GM18861 (cell line): ENCODE measurements around the gene SLC35E4.
"Not testable (repeated sequence)": the region's sequence is repeated elsewhere in the genome, so short reads cannot be mapped to it uniquely, and the experiment has no call there.

ENCODE experiments used
- ATAC-seq: cut with Tn5 transposase; IDR thresholded peaks from one replicate; pipeline ENCODE4 v1.9.1; 2021; ENCODE audit not compliant: unreplicated experiment

SLC35E4 gene

GRCh38 chr22:30635273-30636225 is at the start of gene SLC35E4:
Gene SLC35E4 (plus strand): TSS chr22:30635781. CDS start chr22:30636451, 670 bp downstream.
- ATAC-seq: peak; percentile 35

GRCh38 chr22:30586414-30586813 is 49.2 kb upstream of the SLC35E4 start:
- no peak for ATAC-seq

GRCh38 chr22:30591191-30591587 is 44.4 kb upstream of the SLC35E4 start:
- ATAC-seq: no peak

GRCh38 chr22:30591588-30592359 is 43.8 kb upstream of the SLC35E4 start, which contains the start of gene PES1:
Gene PES1 (minus strand): TSS chr22:30591910. CDS start chr22:30591833, 77 bp downstream.
- peak; percentile 84 for ATAC-seq

- not testable (repeated sequence) for ATAC-seq
Measured at GRCh38 chr22:30592360-30592713, 43.2 kb upstream of the SLC35E4 start.

- ATAC-seq: no peak
Measured at GRCh38 chr22:30596199-30596598, 39.4 kb upstream of the SLC35E4 start.

- no peak for ATAC-seq
Measured at GRCh38 chr22:30596886-30597285, 38.7 kb upstream of the SLC35E4 start.

- no peak for ATAC-seq
Measured at GRCh38 chr22:30598986-30599385, 36.6 kb upstream of the SLC35E4 start.

GRCh38 chr22:30600921-30601320 is 34.7 kb upstream of the SLC35E4 start:
- no peak for ATAC-seq

GRCh38 chr22:30601464-30601863 is 34.1 kb upstream of the SLC35E4 start:
- ATAC-seq: no peak

GRCh38 chr22:30602049-30602448 is 33.5 kb upstream of the SLC35E4 start:
- no peak for ATAC-seq

GRCh38 chr22:30603801-30604200 is 31.8 kb upstream of the SLC35E4 start:
- no peak for ATAC-seq

GRCh38 chr22:30604723-30605122 is 30.9 kb upstream of the SLC35E4 start:
- no peak for ATAC-seq

GRCh38 chr22:30605449-30606110 is 30.0 kb upstream of the SLC35E4 start:
- no peak for ATAC-seq

GRCh38 chr22:30606455-30607299 is 28.9 kb upstream of the SLC35E4 start, which contains the start of gene TCN2:
Gene TCN2 (plus strand): TSS chr22:30607174. CDS start chr22:30607332, 158 bp downstream.
- ATAC-seq: peak; percentile 32

- ATAC-seq: no peak
Measured at GRCh38 chr22:30607300-30607930, 28.2 kb upstream of the SLC35E4 start.

- no peak for ATAC-seq
Measured at GRCh38 chr22:30607939-30608338, 27.6 kb upstream of the SLC35E4 start.

GRCh38 chr22:30609260-30610185 is 26.1 kb upstream of the SLC35E4 start:
- no peak for ATAC-seq

GRCh38 chr22:30610299-30610698 is 25.3 kb upstream of the SLC35E4 start:
- ATAC-seq: no peak
